Activated CD8-positive, alpha-beta T cell treated with anti-CD3 and anti-CD28 coated beads, Interleukin-2, amount 10 ng/mL, durations not matched to agents 7 days and 5 days (primary cell): ENCODE results near the gene MYH7. TPM values are rescaled to one million over a fixed set of nuclear protein-coding genes. Genes with fewer than 3 reads are reported as not detected.
"Not testable (repeated sequence)": the region's sequence is repeated elsewhere in the genome, so short reads cannot be mapped to it uniquely, and the experiment has no call there.

Experiments used
- ATAC-seq: fragments of 150-1000 bp; cut with Tn5 transposase; one replicate; pipeline ENCODE4 v1.10.0; 2021; ENCODE audit warnings: moderate library complexity
- CTCF ChIA-PET: fragments of 350-600 bp; sonication (Branson Sonifier 250); formaldehyde crosslinking; loops from one replicate; lab custom pipeline; 2021; ENCODE audit warnings: antibody characterized with exemption; lab: Charles Lee
- POLR2A ChIA-PET: fragments of 350-600 bp; sonication (Branson Sonifier 250); formaldehyde crosslinking; loops from one replicate; lab custom pipeline; 2021; ENCODE audit warnings: antibody characterized with exemption; lab: Charles Lee
- DNase-seq: peaks from one replicate; pipeline ENCODE4 v3.0.0-alpha.2; 2020
- H3K27ac Mint-ChIP-seq: one replicate; pipeline ENCODE4 v1.8.0; 2021; ENCODE audit warnings: mild to moderate bottlenecking, mixed read lengths
- H3K27me3 Mint-ChIP-seq: one replicate; pipeline ENCODE4 v1.8.0; 2021; ENCODE audit warnings: low read depth, mixed read lengths
- H3K36me3 Mint-ChIP-seq: one replicate; pipeline ENCODE4 v1.8.0; 2021; ENCODE audit warnings: low read depth, mixed read lengths
- H3K4me1 Mint-ChIP-seq: one replicate; pipeline ENCODE4 v1.8.0; 2021; ENCODE audit warnings: low read depth, mixed read lengths
- H3K4me3 Mint-ChIP-seq: one replicate; pipeline ENCODE4 v1.8.0; 2021; ENCODE audit warnings: mild to moderate bottlenecking, mixed read lengths
- H3K9me3 Mint-ChIP-seq: one replicate; pipeline ENCODE4 v1.8.0; 2022; ENCODE audit warnings: mixed read lengths; ENCODE audit not compliant: insufficient read depth
- total RNA-seq, 2 experiments: library from RNA; stranded (reverse); gene quantifications; one replicate each; pipeline ENCODE4 v1.2.3, GENCODE V29; 2021

Gene MYH7
- total RNA-seq, 2 experiments from 2014 or later, result not detected

DNA sequence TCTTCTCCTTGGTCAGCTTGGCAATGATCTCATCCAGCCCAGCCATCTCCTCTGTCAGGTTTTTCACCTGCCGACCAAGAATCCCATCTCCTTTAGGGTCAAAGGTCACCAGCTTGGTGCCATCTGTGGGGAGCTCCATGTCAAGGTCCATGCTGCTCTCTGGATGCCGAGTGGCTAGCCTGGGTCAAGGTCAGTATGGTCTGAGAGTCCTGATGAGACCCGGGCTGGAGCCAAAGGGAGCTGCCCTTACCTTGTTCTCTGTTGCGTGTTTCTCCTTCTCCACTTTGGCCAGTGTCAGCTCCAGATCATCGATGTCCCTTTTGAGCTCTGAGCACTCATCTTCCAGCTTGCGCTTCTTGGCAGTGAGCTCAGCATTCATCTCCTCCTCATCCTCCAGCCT is 11.8 kb downstream of the MYH7 start:
- Mint-ChIP-seq H3K27ac (no peak overlapping the region), H3K27me3 (no peaks in the 10 kb centered on the region), H3K4me3 (no peak overlapping the region), H3K9me3 (no peaks in the 10 kb centered on the region), H3K4me1 (peaks cover 18% of the 10 kb centered on the region), H3K36me3 (no peaks in the 10 kb centered on the region)
- ChIA-PET POLR2A (no interaction called here), CTCF (interaction anchor here (0.8 kb wide), 2 partner anchors 43 to 44 kb away, joined by 3 read pairs; no protein-coding TSS in a partner anchor)
- ATAC-seq, result no peak
- no peak for DNase-seq

DNA sequence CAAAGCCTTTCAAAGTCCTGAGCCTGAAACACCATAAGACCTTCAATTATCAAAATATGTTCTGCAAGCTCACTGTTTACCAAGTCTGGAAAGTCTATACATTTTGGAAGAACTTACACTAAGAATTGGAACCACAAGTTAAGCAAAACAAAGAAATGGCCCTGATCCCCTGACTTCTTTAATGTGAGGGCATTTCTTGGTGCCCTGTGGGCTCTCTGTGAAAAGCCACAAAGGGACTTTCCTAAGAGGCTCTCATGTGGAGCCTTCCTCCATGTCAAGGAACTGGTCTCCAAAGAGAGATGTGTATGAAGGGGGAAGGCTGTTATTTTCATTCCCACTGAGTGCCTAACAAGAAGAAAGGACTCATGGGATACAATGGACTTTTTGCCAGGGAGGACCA is 13.9 kb downstream of the MYH7 start:
- H3K4me3 Mint-ChIP-seq, result no peak overlapping the region

DNA sequence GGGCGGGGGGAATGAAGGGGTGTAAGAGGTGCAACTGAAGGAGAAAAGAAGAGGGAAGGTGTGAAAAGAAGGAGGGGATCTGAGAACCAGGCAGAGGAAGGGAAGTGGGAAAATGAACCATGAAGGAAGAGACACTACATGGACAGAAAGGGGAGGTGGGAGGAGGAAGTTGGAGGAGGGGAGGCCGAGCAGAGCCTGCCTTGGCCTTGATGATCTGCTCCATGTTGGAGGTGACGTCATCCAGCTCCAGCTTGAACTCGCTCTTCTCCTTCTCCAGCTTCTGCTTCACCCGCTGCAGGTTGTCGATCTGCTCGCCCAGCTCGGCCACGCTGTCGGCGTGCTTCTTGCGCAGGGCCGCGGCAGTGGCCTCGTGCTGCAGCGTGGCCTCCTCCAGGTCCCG is 15.8 kb downstream of the MYH7 start:
- H3K9me3 Mint-ChIP-seq, CTCF ChIA-PET, DNase-seq, ATAC-seq, H3K27me3 Mint-ChIP-seq, H3K36me3 Mint-ChIP-seq, H3K4me3 Mint-ChIP-seq, H3K27ac Mint-ChIP-seq, POLR2A ChIA-PET: not testable (repeated sequence)
- H3K4me1 Mint-ChIP-seq, result peaks cover 14% of the 10 kb centered on the region

More for the DNA sequence above, 13.9 kb downstream of the MYH7 start:
- no peaks in the 10 kb centered on the region for H3K9me3 Mint-ChIP-seq
- H3K36me3 Mint-ChIP-seq, result no peaks in the 10 kb centered on the region
- ChIA-PET POLR2A (interaction anchor here (1.8 kb wide), 1 partner anchor 100 kb away, joined by 8 read pairs; the partner anchor contains the start of gene PABPN1), CTCF (interaction anchor here (1.0 to 1.8 kb wide), 3 partner anchors 41 to 167 kb away, joined by 3 to 6 read pairs (median 4); no protein-coding TSS in a partner anchor)
- H3K4me1 Mint-ChIP-seq, result peaks cover 18% of the 10 kb centered on the region
- ATAC-seq (peak; percentile 61), DNase-seq (peak; percentile 25)
- H3K27ac Mint-ChIP-seq, result no peak overlapping the region
- no peaks in the 10 kb centered on the region for H3K27me3 Mint-ChIP-seq

DNA sequence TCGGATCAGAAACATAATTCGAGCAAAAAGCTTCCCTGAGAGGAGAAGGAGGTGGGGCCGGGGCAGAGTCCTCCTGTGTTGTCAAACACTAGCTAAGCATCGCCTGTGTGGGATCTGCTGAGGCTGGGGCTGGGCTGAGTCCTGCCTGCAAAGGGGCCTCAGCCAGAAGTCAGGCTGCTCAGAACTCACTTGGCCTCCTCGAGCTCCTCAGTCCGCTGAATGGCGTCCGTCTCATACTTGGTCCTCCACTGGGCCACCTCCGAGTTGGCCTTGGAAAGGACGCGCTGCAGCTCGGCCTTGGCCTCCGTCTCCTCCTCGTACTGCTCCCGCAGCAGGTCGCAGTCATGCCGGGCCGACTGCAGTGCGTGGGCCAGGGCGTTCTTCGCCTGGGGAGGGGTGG is 17.4 kb downstream of the MYH7 start:
- POLR2A ChIA-PET, result no interaction called here
- CTCF ChIA-PET, result interaction anchor here (0.8 kb wide), 1 partner anchor 39 kb away, joined by 3 read pairs; no protein-coding TSS in a partner anchor
- Mint-ChIP-seq H3K27me3 (no peaks in the 10 kb centered on the region), H3K4me3 (no peak overlapping the region), H3K36me3 (no peaks in the 10 kb centered on the region), H3K27ac (no peak overlapping the region), H3K9me3 (no peaks in the 10 kb centered on the region), H3K4me1 (peaks cover 14% of the 10 kb centered on the region)
- no peak for DNase-seq
- no peak for ATAC-seq

DNA sequence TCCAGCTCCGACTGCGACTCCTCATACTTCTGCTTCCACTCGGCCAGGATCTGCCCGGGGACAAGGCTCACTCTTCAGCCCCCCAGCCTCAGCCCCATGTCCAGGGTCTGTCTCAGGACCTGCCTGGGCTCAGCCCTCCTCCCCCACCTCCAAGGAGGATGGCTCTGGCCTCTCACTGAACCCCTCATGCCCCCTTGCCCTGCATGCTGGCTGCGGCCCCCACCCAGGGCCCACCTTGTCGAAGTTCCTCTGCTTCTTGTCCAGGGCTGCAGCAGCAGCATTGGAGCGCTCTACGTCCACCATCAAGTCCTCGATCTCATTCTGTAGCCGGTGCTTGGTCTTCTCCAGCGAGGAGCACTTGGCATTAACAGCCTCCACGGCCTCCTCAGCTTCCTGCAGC is 18.2 kb downstream of the MYH7 start:
- H3K27ac Mint-ChIP-seq, H3K4me3 Mint-ChIP-seq, DNase-seq, H3K27me3 Mint-ChIP-seq, H3K36me3 Mint-ChIP-seq, ATAC-seq, CTCF ChIA-PET, POLR2A ChIA-PET, H3K9me3 Mint-ChIP-seq: not testable (repeated sequence)
- peaks cover 14% of the 10 kb centered on the region for H3K4me1 Mint-ChIP-seq

DNA sequence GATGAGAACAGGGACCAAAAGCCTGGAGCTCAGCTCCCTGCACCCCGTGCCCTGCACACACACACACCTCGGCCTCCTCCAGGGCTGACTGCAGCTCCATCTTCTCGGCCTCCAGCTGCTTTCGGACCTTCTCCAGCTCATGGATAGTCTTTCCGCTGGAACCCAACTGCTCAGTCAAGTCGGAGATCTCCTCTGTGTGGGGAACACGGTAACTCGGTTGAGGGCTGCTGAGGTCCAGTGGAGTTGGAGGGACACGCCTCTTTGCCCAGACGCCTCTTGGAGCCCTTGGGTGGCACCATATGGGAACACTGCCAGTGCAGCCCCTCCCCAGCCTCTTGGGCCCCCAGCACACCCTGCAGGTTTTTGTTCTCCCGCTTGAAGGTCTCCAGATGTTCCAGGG is 18.7 kb downstream of the MYH7 start:
- no peak overlapping the region for H3K4me3 Mint-ChIP-seq
- no peaks in the 10 kb centered on the region for H3K36me3 Mint-ChIP-seq
- peaks cover 10% of the 10 kb centered on the region for H3K4me1 Mint-ChIP-seq
- ATAC-seq (no peak), DNase-seq (no peak)
- H3K27me3 Mint-ChIP-seq, result no peaks in the 10 kb centered on the region
- H3K27ac Mint-ChIP-seq, result no peak overlapping the region
- ChIA-PET CTCF (no interaction called here), POLR2A (no interaction called here)
- H3K9me3 Mint-ChIP-seq, result no peaks in the 10 kb centered on the region

DNA sequence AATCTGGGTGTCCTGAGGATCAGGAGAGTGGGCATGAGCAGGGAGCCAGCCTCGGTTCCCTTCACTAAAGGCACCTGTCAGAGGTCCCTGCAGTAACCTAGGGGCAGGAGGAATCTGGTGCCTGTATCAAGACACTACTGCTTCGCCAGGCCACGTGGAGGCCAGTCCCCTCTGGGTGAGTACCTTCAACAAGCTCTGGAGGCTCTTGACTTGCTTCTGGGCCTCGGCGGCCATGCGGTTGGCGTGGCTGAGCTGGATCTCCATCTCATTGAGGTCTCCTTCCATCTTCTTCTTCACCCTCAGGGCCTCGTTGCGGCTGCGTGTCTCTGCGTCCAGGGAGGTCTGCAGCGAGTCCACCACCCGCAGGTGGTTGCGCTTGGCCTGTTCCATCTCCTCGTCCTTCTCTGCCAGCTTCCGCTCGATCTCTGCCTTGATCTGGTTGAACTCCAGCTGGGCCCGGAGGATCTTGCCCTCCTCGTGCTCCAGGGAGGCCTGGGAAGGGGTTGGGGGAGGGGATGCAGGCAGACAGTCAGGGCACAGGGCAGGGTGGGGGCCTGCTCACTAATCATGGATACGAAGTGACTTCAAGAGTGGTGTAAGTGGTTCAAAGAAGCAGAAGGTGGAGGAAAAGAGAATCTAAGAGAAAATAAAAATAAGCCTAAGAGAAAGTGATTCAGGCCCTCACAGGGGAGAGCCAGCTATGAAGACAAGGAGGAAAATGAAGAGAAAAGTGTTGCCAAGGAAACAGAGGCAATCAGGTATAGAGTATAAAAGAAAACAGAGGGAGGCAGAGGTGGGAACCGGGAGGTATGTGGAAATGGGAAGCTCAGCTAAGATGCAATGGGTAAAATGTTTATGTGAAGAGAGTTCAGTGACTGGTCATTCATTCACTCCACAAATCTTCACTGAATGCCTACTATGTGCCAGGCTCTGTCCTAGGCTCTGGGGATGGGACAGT is 19.4 kb downstream of the MYH7 start:
- DNase-seq (no peak), ATAC-seq (no peak)
- Mint-ChIP-seq H3K9me3 (no peaks in the 10 kb centered on the region), H3K4me1 (peaks cover 3% of the 10 kb centered on the region), H3K27ac (no peak overlapping the region), H3K36me3 (no peaks in the 10 kb centered on the region), H3K27me3 (no peaks in the 10 kb centered on the region), H3K4me3 (no peak overlapping the region)
- POLR2A ChIA-PET, result interaction anchor here (0.6 kb wide), 1 partner anchor 106 kb away, joined by 3 read pairs; no protein-coding TSS in a partner anchor
- CTCF ChIA-PET, result interaction anchor here (1.1 kb wide), 1 partner anchor 296 kb away, joined by 3 read pairs; no protein-coding TSS in a partner anchor

DNA sequence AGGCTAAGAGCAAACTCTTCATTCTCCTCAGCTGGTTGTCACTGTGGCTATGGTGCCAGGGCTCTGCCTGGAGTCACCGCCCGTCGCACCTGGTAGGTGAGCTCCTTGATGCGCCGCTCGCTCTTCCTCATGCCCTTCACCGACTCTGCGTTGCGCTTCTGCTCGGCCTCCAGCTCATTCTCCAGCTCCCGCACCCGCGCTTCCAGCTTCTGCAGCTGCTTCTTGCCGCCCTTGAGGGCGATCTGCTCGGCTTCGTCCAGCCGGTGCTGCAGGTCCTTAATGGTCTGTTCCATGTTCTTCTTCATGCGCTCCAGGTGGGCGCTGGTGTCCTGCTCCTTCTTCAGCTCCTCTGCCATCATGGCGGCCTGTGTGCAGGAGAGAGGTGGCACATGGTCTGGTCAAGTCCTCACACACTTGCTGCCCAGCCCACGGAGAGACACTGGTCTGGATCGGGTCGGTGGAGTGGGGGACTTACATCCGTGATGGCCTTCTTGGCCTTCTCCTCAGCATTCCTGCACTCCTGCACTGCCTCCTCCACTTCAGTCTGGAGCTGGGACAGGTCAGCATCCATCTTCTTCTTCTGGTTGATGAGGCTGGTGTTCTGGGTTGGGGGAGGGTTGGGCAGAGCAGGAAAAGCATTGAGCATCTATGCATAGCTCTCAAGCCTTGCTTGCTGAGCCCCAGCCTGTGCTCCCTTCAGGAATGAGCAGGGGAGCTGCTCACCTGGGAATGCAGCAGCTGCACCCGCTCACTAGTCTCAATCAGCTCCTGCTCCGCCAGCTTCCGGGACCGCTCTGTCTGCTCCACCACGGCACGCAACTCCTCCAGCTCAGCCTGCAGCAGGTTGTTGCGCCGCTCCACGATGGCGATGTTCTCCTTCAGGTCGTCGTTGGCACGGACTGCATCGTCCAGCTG is 20.3 kb downstream of the MYH7 start:
- CTCF ChIA-PET, result interaction anchor here (1.1 to 2.0 kb wide), 2 partner anchors 35 to 295 kb away, joined by 3 to 7 read pairs; no protein-coding TSS in a partner anchor
- H3K4me1 Mint-ChIP-seq, result no peaks in the 10 kb centered on the region
- no peak for DNase-seq

DNA sequence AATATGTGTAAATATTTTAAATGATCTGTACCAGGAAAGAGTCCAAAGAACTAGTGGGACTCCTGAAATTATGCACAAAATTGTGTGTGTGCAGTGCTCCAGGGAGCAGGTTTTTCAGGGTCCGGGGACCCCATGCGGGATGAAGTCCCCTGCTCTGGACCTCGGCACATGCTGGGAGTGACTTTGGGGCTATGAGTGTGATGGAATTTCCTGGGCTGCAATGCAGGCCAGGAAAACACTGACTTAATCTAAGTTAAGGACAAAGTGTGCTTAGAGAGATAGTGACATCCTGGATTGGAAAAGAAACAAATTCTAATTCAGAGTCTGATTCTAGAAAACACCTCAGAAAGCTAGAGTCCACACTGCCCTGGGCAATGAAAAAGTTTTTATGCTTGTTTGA is 21.2 kb downstream of the MYH7 start:
- Mint-ChIP-seq H3K9me3 (no peaks in the 10 kb centered on the region), H3K27me3 (no peaks in the 10 kb centered on the region), H3K4me3 (no peak overlapping the region), H3K36me3 (no peaks in the 10 kb centered on the region), H3K27ac (no peak overlapping the region), H3K4me1 (no peaks in the 10 kb centered on the region)
- no peak for DNase-seq
- POLR2A ChIA-PET, result no interaction called here
- no peak for ATAC-seq
- CTCF ChIA-PET, result interaction anchor here (2.0 kb wide), 1 partner anchor 34 kb away, joined by 7 read pairs; no protein-coding TSS in a partner anchor

More for the DNA sequence above, 20.3 kb downstream of the MYH7 start:
- H3K9me3 Mint-ChIP-seq, result no peaks in the 10 kb centered on the region
- no peaks in the 10 kb centered on the region for H3K27me3 Mint-ChIP-seq
- H3K27ac Mint-ChIP-seq, result no peak overlapping the region
- ATAC-seq, result no peak
- no peaks in the 10 kb centered on the region for H3K36me3 Mint-ChIP-seq
- H3K4me3 Mint-ChIP-seq, result no peak overlapping the region
- POLR2A ChIA-PET, result interaction anchor here (0.6 kb wide), 1 partner anchor 105 kb away, joined by 3 read pairs; no protein-coding TSS in a partner anchor

DNA sequence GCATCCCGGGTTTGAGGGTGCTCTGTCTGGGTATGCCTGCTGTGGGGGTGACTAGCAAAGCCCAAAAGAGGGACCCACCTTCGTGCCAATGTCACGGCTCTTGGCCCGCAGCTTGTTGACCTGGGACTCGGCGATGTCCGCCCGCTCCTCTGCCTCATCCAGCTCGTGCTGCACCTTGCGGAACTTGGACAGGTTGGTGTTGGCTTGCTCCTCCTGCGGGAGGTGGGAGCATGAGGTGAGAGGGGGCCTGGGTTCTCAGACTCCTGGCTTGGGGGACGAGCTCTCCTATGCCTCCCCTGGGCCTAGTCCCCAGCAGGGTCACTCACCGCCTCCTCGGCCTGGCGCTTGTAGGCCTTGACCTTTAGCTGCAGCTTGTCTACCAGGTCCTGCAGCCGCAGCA is 21.8 kb downstream of the MYH7 start:
- H3K4me1 Mint-ChIP-seq, result no peaks in the 10 kb centered on the region
- no peak overlapping the region for H3K4me3 Mint-ChIP-seq
- ChIA-PET POLR2A (no interaction called here), CTCF (interaction anchor here (2.0 kb wide), 1 partner anchor 33 kb away, joined by 7 read pairs; no protein-coding TSS in a partner anchor)
- H3K36me3 Mint-ChIP-seq, result no peaks in the 10 kb centered on the region
- H3K9me3 Mint-ChIP-seq, result no peaks in the 10 kb centered on the region
- no peak for ATAC-seq
- no peak for DNase-seq
- no peak overlapping the region for H3K27ac Mint-ChIP-seq
- peaks cover 3% of the 10 kb centered on the region for H3K27me3 Mint-ChIP-seq
